DND-41 (cell line): ENCODE data around the gene TNIK.

Experiments
- CTCF ChIP-seq: IDR thresholded peaks from 2 replicates; pipeline ENCODE4 v1.5.1; 2012; ENCODE audit warnings: borderline replicate concordance, low read length, moderate library complexity, mild to moderate bottlenecking; ENCODE audit not compliant: poor library complexity, severe bottlenecking; ENCODE audit errors: extremely low read depth
- EZH2 ChIP-seq: IDR thresholded peaks from 3 replicates; pipeline ENCODE4 v1.6.1; 2012; ENCODE audit warnings: borderline replicate concordance, low read depth, mild to moderate bottlenecking, moderate library complexity, low read length, inconsistent platforms; ENCODE audit not compliant: severe bottlenecking

- TF ChIP-seq CTCF: no peak
- TF ChIP-seq EZH2: no peak
These were observed 283.8 kb downstream of the TNIK start for GRCh38 chr3:171176244-171176933.
